GM19193 (cell line): ENCODE data around the gene JAM2.

ENCODE experiments used
- POLR2A ChIP-seq: IDR thresholded peaks from 4 replicates; pipeline ENCODE4 v1.6.1; 2011; ENCODE audit not compliant: insufficient read depth, insufficient read length; ENCODE audit errors: extremely low read depth

JAM2 gene

GRCh38 chr21:25639551-25640201 lies 618 bp downstream of the JAM2 start:
- peak; percentile 18 for TF ChIP-seq POLR2A

GRCh38 chr21:25640202-25640942 lies 1.3 kb downstream of the JAM2 start:
- no peak for TF ChIP-seq POLR2A

- no peak for TF ChIP-seq POLR2A
Measured at GRCh38 chr21:25640943-25641292, 1.9 kb downstream of the JAM2 start.

GRCh38 chr21:25643486-25643885 lies 4.4 kb downstream of the JAM2 start:
- TF ChIP-seq POLR2A: no peak

- TF ChIP-seq POLR2A: no peak
Measured at GRCh38 chr21:25646474-25646873, 7.4 kb downstream of the JAM2 start.

- no peak for TF ChIP-seq POLR2A
Measured at GRCh38 chr21:25647647-25648046, 8.6 kb downstream of the JAM2 start.

- TF ChIP-seq POLR2A: no peak
Measured at GRCh38 chr21:25649146-25649545, 10.1 kb downstream of the JAM2 start.

GRCh38 chr21:25656412-25656811 lies 17.4 kb downstream of the JAM2 start:
- no peak for TF ChIP-seq POLR2A

- TF ChIP-seq POLR2A: no peak
Measured at GRCh38 chr21:25657140-25657539, 18.1 kb downstream of the JAM2 start.

- TF ChIP-seq POLR2A: no peak
Measured at GRCh38 chr21:25658427-25659035, 19.5 kb downstream of the JAM2 start.

- TF ChIP-seq POLR2A: no peak
Measured at GRCh38 chr21:25660233-25660632, 21.2 kb downstream of the JAM2 start.

GRCh38 chr21:25664491-25664931 lies 25.5 kb downstream of the JAM2 start:
- no peak for TF ChIP-seq POLR2A

GRCh38 chr21:25670726-25671125 lies 31.7 kb downstream of the JAM2 start:
- no peak for TF ChIP-seq POLR2A

GRCh38 chr21:25676451-25676850 lies 37.4 kb downstream of the JAM2 start:
- TF ChIP-seq POLR2A: no peak

- no peak for TF ChIP-seq POLR2A
Measured at GRCh38 chr21:25682382-25682781, 43.3 kb downstream of the JAM2 start.

- TF ChIP-seq POLR2A: no peak
Measured at GRCh38 chr21:25687787-25688186, 48.7 kb downstream of the JAM2 start.
